ENCODE measurements around the gene GPRC5D.

Gene GPRC5D

DNA sequence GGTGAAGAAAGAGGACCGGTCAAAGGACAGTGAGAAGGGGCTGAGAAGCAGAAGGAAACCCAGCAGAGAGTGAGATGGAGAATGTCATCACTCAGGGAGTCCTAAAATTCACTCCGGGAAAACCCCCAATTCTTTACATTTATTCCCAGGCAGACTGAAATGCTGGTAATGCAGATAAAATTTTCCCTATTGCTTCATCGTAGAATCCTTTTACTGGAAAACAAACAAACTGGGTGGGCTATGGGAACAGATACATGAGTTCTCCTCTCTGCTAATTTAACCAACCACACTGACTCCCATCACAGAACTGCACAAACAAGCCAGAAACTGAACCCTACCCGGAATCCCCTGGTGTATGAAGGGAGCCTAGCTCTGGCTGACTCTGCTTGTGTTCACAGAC lies 27.2 kb upstream of the GPRC5D start:
- no peak for DNase-seq

- no peak for DNase-seq
Observed at GRCh38 chr12:12977231-12977630, 25.3 kb upstream of the GPRC5D start.

- DNase-seq: no peak
Observed at GRCh38 chr12:12976366-12976765, 24.4 kb upstream of the GPRC5D start.

GRCh38 chr12:12975322-12976077 lies 23.5 kb upstream of the GPRC5D start:
- no peak for DNase-seq

DNA sequence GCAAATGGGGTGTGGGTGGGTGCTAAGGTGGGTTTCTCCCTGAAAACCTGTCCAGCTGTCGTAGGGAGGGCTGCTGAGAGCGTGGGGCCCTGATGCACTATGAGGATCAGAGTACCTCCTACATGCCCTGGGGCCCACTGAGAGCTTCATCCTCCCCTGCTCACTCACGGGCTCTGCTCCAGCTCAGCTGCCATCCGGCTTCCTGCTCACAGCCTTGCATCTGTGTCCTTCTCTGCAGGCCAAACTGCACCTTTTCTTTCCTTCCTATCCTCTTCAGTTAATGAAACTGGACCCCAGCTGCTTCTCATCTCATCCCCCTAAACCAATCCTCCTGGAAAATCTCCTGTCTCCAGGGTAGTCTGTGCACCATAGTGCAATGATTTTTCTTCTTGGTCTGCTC lies 22.2 kb upstream of the GPRC5D start:
- no peak for DNase-seq

GRCh38 chr12:12973019-12973418 lies 21.0 kb upstream of the GPRC5D start:
- no peak for DNase-seq

DNA sequence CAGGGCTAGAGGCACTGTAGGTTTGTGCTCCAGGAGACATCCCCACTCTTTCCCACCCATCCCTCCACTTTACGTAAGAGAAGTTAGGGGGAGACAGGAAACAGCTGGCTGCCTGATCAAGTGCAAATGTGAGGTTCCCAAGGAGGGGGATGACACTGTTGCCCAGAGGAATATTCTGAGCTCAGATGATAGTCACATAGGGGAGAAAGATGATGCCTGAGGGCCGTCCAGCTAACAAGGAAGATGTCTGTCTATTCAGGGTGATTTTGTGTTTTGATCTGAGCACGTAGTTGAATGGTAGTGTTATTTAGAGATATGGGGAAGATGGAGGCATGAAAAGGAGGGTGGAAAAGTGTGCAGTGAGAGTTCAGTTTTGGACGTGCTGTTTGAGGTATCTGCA lies 13.9 kb upstream of the GPRC5D start:
- DNase-seq: no peak

DNA sequence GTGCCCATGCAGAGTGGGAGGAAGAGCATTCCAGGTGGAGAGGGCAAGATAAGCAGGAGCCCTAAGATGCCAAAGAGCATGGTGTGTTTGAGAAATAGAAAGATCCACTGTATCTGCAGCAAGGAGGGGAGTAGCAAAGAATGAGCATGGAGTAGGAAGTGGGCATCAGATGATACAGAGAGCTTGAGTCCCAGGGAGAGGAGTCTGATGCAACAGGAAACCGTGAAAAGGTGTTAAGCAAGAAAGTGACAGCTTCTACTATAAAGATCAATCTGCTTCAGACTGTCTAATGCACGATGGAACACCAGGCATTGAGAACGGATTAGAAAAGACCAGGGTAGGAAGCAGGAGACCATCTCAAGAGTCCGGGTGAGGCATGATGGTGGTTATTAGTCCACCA lies 12.3 kb upstream of the GPRC5D start:
- DNase-seq: no peak

- DNase-seq: no peak
Observed at GRCh38 chr12:12960639-12961209, 8.8 kb upstream of the GPRC5D start.

DNA sequence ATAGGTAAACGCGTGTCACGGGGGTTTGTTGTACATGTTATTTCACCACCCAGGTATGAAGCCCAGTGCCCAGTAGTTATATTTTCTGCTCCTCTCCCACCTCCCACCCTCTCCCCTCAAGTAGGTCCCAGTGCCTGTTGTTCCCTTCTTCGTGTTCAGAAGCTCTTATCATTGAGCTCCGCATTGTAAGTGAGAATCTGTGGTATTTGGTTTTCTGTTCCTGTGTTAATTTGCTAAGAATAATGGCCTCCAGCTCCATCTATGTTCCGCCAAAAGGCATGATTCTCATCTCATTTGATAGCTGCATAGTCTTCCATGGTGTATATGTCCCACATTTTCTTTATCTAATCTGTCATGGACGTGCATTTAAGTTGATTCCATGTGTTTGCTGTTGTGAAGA lies 6.9 kb upstream of the GPRC5D start:
- no peak for DNase-seq

DNA sequence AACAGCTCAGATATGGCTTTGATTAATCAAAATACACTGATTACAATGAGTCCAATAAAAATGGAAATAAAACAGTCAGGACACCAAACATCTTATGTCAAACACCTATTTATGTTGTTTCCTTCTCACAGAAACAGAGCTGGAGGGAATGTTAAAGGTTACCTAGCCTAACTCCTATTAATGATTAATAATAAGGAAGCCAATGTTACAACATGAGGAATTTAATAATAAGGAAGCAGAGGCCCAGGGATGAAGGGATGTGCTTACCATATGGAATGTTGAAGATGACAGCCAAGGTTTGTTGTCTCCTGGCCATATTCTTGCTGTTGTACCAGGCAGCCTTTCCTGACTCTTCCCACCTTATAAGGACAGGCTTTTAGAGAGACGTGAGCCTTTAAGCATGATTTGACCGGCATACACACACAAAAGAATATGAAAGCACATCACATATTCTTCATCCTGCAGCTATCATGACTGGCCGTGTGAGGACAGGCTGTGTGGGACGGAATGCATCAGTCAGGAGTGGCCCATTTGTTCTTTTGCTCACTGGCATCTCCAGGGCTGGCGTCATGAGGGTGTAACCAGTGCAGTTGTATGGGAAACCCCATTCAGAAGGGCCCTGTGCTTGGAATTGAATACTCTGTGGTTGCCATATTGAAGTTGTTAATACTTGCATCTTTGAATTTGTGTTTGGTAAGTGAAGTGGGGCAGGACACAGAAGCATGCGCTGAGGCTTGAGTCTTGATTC lies 3.1 kb upstream of the GPRC5D start:
- no peak for DNase-seq

GRCh38 chr12:12954356-12954755 lies 2.4 kb upstream of the GPRC5D start:
- no peak for DNase-seq

- no peak for DNase-seq
Observed at GRCh38 chr12:12951504-12951903, 466 bp downstream of the GPRC5D start.

GRCh38 chr12:12947902-12948301 lies 4.1 kb downstream of the GPRC5D start:
- DNase-seq: no peak

GRCh38 chr12:12946686-12947355 lies 5.1 kb downstream of the GPRC5D start:
- no peak for DNase-seq

GRCh38 chr12:12945591-12945990 lies 6.4 kb downstream of the GPRC5D start:
- no peak for DNase-seq

DNA sequence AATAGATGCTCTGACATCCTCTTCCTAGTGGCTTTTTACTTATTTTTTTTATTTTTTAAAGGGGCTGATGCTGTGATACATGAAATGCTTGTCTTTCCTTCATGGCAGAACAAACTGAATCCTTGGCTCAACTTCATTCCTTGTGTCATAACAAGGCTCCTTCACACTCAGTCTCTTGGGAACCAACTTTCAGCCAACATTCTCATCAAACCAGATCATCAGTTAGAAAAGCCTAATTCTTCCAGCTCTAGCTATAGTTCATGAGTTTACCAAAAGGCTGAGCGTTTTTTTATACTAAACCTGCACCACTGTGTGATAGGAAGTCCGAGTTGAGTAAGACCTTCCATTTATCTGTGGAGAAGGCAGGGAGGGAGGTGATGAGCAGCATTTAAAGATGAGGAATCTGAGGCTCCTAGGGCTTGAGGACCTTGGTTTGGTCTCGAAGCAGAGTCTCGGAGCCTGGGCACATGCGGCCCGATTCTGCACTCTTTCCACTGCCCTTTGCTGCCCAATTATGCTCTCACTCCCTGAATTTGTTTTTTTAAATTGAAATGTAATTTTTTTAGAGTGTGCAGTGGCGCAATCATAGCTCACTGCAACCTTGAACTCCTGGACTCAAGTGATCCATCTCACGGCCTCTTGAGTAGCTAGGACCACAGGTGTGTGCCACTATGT lies 8.2 kb downstream of the GPRC5D start:
- DNase-seq: no peak

GRCh38 chr12:12941450-12942350 lies 10.3 kb downstream of the GPRC5D start:
- no peak for DNase-seq

GRCh38 chr12:12939888-12940287 lies 12.1 kb downstream of the GPRC5D start:
- no peak for DNase-seq

DNA sequence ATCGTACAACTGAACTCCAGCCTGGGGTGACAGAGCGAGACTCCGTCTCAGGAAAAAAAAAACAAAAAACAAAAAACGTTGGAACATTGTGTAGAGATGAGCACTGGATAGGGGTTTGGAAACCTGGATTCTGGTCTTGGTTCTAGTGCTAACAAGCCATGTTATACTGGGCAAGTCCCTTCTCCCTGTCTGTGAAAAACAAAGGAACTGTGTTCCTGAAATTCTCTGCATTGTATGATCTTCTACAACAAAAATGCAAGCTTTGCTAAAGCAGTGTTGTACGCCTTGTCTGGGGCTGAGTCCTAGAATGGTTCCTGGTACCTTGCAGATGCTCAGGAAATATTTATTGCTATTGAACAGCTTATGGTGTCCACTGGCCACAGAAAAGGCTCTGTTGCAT lies 13.4 kb downstream of the GPRC5D start:
- DNase-seq: no peak

GRCh38 chr12:12936983-12937491 lies 14.9 kb downstream of the GPRC5D start:
- no peak for DNase-seq

DNA sequence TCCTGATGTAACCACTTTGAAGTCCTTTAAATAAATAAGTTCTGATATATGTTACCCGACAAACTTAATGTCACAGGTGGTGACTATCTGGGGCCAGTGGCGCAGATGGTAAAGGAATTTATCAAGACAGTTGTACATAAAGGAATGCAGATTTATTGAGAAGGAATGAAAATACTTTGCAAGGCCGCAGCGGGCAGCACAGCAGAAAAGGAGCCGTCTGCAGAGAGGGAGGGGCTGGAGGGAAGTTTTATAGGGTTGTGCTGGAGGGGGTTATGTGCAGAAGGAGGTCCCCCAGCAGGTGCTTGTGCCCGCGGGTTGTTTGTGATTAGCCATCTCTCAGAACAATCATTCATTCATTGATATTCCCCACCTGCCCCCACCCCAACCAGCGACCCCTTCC lies 17.4 kb downstream of the GPRC5D start:
- no peak for DNase-seq
